Activated CD4-positive, alpha-beta T cell treated with anti-CD3 and anti-CD28 coated beads, Interleukin-2, Interleukin-6, amounts not matched to agents 100 ng/mL and 50 ng/mL, durations not matched to agents 16 hours and 8 hours (primary cell): ENCODE results near the gene DPM3.

Experiments used
- DNase-seq: peaks from one replicate; pipeline ENCODE4 v3.0.0-alpha.2; 2020

The DPM3 gene

DNA sequence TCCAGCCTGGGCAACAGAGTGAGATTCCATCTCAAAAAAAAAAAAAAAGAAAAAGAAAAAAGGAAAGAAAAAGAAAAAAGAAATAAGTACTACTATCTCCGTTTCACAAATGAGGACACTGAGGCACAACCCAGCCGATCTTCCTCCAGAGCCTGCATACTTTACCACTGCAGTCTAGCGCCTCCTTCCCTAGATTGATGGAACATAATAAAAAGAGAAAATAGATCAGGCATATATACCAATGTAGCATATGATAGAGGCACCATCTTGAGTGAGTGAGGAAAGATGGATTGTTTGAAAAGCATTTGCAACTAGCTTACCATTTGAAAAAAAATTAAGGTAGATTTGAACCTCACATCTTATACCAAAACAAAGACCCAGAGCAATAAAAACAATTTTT, 5.2 kb upstream of the DPM3 start:
- no peak for DNase-seq

DNA sequence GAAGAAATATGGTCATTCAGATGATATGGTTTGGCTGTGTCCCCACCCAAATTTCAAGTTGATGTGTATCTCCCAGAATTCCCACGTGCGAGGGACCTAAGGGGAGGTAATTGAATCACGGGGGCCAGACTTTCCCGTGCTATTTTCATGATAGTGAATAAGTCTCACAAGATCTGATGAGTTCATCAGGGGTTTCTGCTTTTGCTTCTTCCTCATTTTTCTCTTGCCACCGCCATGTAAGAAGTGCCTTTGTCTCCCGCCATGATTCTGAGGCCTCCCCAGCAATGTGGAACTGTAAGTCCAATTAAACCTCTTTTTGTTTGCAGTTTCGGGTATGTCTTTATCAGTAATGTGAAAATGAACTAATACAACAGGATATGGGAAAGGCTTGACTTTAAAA, 1.4 kb upstream of the DPM3 start:
- DNase-seq: no peak

DNA sequence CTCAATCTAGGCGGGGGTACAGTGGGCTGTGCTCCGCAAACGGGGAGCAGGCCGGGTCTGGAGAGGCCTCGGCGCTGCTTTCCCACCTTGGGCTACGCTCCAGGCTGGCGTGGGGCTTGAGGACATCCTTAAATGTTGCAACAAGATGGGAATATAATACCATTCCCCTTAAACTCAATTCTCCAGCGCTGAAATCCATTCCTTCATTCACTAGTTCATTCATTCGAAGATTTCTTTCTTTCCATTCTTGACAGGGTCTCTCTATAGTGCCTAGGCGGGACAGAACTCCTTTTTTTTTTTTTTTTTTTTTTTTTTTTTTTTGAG, 261 bp upstream of the DPM3 start:
- no peak for DNase-seq

DNA sequence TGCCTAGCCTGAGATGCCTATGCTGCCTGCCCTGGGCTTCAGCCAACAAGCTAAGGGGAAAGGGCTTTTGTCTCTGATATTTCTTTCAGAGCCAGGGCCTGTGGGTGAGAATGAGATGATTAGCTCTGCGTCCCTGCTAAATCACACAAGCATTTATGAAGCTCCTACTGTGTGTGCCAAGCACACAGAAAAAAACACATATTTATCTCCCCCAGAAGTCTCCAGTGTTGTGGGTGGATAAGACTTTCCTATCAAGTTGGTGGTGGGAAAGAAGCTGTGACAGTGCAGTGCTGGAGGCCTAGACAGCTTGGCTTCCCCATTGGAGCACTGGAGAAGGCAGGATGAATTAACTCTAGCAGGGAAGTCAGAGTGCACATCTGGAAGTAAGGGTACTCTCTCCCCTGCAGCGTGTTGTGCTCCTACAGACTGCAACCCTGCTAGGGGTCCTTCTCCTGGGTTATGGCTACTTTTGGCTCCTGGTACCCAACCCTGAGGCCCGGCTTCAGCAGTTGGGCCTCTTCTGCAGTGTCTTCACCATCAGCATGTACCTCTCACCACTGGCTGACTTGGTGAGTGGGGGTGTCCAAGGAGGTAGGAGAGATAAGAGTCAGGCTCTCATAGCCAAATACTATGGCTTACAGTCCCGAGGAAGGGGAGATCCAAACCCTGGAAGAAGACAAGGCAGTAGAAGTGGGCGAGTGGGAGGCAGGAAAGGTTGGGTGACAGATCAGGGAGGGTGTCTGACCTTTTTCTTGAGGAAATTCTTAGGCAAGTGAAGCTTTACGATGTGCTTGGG, 3.0 kb downstream of the DPM3 start:
- no peak for DNase-seq

DNA sequence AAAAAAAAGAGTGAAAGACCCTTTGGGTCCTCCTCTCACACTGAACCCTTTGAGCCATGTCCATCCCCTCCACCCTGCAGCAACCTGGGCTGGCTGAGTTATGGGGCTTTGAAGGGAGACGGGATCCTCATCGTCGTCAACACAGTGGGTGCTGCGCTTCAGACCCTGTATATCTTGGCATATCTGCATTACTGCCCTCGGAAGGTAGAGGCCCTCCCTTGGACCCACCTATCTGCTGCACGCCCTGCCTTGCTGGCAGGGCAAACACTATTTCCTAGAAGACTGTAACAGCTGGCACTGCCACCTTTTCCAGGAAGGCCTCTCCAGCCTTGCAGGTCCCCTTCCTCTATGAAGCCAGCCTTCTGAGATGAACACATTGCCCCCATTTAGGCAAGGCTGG, 3.6 kb downstream of the DPM3 start:
- peak; percentile 59 for DNase-seq

DNA sequence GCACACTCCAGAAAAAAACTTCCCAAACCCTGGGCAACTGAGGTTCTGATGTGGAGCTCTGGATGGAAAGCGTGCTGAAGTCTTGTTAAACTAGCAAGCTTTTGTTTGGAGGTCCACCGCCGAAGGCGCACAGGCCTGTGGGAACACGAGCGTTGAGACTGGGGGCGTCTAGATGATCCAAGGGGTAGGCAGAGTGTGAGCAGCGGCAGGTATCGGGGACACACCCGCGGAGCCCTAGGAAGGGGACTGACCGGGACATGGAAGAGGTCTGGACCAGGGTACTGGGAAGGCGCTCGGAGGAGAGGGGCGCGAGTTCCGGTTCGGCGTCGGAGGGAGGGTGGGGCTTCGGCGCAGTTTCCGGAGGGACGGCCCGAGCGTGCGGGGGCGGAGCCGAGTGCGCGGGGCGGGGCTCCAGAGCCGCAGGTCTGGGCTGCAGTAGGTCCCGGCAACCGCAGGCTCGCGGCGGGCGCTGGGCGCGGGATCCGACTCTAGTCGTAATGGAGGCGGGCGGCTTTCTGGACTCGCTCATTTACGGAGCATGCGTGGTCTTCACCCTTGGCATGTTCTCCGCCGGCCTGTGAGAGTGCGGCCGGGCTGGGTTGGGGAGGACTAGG, 4.8 kb downstream of the DPM3 start, which contains the start of gene SLC50A1:
SLC50A1 (plus strand) TSS at position 438 of the 614 bp plus-strand sequence; CDS start at position 498, 60 bp downstream.
- DNase-seq: peak; percentile 96

DNA sequence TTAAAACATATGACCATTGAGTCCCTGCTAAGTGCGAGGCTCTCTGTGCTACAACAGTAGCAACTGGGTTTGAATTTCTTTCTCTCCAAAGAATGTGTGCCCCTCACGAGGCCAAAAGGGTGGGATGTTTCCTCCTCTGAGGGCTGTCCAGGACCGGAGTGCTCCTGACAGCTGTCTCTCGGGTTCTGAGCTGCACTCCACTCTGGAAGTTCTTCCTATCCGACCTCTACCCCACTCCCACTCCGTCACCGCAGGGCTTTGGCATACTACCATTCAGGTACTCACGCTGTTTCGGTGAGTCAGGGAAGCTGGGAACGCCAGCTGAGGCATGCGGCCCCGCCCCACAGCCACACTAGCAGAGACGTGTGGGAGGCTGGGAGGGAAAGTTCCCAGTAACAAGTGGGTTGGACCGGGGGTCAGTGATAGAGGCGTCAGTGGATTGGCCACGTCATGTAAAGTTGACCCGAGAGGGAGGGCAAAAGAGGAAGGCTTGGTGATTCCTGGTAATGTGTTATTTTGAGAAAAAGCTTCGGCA, 5.4 kb downstream of the DPM3 start:
- DNase-seq: peak; percentile 72

DNA sequence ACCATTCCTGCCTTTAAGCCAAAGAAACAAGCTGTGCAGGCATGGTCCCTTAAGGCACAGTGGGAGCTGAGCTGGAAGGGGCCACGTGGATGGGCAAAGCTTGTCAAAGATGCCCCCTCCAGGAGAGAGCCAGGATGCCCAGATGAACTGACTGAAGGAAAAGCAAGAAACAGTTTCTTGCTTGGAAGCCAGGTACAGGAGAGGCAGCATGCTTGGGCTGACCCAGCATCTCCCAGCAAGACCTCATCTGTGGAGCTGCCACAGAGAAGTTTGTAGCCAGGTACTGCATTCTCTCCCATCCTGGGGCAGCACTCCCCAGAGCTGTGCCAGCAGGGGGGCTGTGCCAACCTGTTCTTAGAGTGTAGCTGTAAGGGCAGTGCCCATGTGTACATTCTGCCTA, 6.0 kb downstream of the DPM3 start:
- DNase-seq: no peak

DNA sequence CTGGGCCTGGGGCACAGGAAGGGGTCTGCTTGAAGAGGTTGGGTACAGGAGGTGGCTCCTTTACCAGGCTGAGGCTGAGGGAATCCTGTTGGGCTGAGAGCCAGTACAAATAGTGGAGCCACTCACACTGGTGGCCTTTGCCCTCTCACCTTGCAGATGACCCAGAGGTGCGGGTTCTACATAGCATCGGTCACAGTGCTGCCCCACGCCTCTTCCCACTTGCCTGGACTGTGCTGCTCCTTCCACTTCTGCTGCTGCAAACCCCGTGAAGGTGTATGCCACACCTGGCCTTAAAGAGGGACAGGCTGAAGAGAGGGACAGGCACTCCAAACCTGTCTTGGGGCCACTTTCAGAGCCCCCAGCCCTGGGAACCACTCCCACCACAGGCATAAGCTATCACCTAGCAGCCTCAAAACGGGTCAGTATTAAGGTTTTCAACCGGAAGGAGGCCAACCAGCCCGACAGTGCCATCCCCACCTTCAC, 6.5 kb downstream of the DPM3 start:
- no peak for DNase-seq

DNA sequence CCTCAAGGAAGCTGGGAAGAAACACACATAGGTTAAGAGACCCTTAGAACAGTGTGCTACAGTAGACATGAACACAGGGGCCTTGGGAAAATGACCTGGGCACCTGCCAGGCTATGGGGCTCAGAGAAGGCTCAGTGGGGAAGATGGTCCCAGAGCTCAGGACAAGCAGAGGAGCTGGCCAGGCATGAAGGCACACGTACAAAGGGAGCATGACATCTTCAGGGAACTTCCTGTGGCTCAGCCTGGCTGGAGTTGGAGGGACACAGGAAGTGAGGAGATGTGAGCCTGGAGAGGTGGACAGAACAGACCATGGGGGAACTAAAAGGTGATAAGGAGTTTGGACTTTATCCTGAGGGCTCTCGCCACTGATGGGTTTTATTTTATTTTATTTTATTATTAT, 8.5 kb downstream of the DPM3 start:
- no peak for DNase-seq

DNA sequence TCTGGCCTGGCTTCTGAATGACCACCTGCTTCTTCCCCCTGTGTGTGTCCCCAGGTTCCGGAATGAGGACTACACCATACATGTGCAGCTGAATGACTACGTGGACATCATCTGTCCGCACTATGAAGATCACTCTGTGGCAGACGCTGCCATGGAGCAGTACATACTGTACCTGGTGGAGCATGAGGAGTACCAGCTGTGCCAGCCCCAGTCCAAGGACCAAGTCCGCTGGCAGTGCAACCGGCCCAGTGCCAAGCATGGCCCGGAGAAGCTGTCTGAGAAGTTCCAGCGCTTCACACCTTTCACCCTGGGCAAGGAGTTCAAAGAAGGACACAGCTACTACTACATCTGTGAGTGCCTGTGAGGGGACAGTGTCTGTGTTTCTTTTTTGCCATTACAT, 9.0 kb downstream of the DPM3 start:
- no peak for DNase-seq

DNA sequence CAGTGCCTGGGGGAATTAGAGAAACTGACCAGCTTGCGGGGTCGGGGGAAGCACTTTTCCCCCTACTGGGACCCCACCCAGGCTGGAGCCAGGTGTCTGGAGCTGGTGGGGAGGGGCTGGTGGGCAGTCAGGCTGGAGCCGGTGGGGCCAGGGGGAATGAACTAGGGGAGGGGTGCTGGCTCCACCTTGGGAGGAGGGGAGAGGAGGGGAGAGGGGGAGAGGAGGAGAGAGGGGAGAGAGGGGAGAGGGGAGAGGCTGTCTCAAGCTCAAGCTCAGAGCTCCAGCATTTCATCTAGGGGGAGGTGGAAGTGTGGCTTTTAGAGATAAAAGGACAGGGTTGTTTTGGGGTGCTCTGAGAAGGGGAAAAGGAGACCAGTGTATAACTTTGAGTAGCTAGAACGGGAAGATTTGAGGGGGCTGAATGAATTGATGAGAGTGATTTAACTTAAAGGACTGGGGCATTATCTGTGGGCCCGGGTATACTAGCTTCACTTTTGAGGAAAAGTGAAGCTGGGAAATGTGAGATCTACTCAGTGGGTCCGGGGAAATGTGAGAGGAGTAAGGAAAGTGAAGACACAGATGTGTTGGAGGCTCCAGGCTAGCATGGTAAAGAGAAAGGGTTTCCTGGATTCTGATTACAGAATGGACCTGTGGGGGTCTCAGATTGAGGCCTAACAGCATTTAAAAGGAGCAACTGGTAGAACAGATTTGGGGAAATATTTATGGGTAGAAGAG, 9.9 kb downstream of the DPM3 start:
- no peak for DNase-seq

DNA sequence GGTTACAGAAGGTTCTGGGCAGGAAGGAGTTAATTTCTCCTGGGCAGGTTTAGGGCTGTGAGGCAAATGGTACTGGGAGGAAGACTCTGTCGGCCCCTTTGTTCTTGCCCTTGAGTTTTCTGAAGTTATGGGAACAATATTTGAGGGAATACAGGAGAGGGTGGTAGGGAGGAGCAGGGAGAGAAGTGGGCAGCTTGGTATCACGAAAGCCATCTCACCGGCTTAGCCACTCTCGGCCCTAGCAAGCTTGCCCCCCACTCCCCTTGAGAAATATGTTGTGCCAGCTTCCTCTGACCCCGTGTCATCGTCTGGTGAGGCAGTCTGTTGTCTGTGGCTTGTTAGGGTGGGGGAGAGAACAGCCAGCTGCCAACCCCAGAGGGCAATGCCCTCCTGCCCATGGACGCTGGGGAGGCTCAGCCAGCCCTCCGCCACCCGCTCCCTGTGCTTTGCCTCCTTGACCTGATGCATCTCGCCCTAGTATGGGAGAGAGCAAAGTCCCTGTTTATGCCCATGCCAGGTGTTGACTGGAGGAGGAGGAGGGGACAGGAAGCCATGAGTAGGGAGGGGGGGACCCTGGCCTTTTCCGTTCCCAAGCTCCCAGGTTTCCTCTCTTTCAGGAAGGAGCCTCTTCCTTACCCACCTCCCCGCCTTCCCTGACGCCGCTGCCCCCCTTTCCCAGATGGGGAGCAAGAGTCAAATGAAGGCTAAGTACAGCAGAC, 11.4 kb downstream of the DPM3 start:
- no peak for DNase-seq

DNA sequence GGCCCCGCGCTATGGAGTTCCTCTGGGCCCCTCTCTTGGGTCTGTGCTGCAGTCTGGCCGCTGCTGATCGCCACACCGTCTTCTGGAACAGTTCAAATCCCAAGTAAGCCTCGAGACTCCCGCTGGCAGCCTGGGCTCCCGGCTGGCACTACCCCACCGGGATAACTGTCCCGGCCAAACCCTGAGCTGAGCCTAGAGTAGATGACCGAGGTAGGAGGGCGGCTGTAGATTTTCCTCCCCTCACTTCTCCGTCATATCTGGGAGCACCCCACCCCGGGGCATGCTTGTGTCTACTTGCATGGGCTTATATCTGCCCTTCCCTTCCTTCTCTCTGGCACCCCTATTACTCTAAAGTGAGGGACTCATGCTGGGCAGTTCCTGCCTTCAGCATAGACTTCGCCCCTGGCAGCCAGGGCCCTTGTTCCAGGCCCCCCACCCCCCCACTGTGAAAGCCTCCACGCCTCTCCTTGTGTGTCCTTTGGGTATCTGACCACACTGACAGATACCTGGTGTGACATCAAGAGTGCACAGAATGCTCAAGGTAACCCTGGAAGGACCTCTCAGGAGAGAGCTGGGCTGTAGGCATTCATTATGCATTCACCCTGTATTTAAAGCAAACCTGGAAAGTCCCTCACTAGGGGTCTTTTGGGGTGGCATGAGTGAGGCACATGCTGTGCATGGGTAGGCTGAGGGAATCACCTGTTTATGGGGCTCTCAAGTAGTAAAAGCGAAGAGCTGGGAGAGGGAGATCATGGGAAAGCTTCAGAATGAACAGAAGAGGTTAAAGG, 12.2 kb downstream of the DPM3 start:
- DNase-seq: no peak

DNA sequence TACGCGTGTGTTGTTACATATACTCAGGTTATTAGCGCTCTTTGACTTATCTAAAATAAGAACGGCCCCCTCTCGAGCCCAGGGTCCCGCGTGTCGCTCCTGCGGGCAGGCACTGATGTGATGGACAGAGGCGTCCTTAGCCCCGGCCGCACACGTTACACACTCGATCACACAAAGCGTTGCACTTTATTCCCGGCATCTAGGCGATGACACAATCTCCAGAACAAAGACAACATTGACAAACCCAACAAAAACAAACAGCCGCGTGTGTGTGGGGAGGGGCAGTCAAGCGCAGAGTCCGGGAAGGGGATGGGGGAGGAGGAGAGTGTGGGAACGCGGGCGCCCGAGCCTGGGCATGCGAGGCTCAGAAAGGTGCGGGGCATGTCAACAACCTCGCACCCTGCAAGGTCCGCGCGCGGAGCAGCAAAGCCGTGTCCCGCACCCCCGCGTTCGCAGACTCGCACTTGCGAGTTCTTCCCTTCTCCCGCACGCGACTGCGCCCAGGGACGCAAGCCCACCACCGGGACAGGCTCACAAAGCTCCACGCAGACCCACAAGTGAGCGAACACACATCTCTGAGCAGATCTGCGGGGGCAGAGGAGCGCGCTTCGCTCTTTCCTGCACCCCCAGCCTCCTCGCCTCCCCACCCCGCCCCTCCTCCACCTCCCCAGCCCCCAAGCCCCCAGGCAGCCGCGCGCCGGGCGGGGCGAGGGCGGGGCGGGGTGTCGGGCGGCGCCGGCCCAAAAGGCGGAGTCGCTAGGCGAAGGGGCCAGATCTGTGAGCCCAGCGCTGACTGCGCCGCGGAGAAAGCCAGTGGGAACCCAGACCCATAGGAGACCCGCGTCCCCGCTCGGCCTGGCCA, 13.0 kb downstream of the DPM3 start, which contains the start of gene EFNA1:
EFNA1 (plus strand) TSS at position 772 of the 862 bp plus-strand sequence. CDS start 102 bp downstream, outside the sequence.
- DNase-seq: no peak

DNA sequence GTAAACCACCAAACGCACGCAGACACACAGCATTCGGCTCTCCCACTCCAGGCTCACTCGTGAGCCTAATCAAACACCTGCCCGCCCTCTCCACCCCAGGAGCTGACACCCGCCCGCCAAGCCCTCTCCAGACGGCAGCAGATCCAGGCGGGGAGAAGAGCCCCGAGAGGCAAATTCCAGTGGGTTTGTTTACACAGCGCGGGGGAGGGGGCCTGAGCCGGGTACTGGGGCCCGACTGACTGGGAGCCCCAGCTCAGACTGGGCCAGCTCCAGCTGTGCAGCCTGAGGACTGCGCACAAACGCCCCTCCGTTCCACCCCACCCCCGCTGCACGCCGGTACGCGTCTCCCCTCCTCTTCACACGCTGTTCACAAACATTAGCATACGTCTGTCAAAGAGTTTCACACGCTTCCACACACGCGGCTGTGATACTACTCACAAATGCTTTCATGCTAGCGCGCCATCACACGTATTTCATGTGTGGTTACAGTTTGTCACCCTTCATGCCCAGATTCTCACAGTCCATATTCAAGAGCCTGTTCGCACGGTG, 13.7 kb downstream of the DPM3 start:
- no peak for DNase-seq

DNA sequence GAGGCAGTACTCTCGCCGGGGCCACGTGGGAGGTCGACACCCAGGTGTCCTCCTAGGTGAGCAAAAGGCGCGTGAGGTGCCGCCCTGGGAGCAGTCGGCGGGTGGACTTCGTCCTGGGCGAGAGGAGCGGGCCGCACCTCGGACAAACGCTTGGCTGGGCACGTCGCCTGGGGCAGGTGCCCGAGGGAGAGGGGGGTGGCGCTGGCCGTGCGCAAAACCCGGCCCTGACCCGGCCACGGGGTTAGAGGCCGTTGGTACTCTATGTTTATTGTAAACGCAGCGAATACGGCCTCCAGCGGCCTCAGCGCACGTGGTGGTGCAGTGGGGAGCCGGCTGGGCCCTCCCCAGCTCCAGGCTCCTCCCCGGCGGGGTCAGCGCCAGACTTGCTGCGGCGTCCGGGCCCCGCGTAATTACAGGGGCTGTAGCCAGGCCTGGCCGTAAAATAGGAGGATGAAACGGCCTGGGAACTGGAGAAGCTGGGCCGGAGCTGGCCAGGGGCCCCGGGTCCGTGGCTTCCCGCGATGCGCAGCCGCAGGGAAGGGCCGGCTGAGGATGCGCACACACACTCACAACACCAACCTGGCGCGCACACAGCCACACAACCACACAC, 14.3 kb downstream of the DPM3 start:
- no peak for DNase-seq

DNA sequence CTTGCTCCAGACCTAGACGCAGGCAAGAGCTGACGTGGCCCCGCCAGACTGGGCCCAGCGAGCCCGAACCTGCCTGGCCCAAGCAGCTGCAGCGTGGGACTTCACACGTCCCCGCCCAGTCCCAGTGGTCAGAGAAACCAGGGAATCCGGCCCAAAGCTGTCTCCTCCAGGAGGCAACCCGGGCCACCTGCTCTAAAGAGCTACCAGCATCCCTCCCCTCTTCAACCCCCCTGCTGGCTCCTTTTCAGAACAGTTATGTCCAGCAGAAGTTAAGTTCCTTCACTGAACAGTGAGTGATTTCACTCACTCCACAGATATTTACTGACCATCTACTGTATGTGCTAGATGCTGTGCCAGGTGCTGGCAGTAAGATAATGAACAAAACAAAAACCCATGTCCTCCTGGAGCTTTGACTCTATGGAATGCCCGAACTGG, 14.8 kb downstream of the DPM3 start:
- DNase-seq: no peak

DNA sequence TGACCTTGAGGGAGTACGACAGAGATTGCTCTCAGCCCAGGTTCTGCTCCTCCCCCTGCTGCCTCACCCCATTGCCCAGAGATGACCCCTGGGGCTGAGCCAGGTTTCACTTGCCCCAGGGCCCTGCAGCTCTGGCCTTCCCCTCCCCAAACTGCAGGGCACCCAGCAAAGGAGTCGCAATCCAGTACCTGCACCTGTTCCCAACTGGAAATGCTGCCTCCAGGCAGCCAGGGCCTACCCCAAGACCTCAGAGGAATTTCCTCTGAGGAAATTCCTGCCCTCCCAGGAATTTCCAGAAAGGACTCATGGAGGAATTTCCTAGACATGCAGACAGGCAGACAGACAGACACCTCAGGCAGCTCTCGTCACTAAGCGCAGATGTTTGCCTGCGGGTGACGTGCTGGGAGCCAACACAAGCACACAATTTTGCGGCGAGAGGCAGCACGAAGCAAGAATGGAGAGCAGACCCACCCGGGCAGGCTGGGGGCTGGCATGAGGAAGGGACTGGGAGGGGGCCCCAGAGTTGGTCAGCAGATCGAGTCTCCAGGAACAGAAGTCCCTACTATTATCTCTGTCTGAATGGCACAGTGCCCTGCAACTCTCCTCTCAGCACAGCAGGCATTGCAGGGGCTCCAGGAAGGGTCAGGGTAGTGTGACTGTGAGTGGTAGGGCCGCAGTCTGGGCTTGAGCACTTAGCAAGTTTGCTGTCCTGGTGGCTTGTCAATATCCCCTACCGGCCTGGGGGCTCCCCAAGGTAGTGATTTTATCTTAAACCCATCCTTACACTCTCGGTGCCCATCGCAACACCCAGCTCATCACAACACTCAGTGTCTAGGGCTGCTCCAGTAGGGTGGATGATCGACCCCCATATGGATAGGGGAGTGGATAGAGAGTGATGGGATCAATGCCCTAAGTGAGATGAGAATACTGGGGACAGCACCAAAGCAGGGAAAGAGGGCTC, 15.5 kb downstream of the DPM3 start:
- no peak for DNase-seq
